Stimulated activated naive B cell treated with anti-CD40 and anti-IgM and Interleukin-4, amounts not matched to agents 10 μg/mL and 1 μg/mL and 100 μg/mL, for 72 hours (primary cell): Measurements from ENCODE around the gene TULP1.

ENCODE experiments used
- ATAC-seq, 2 donors: fragments of 150-1000 bp; cut with Tn5 transposase; replicated peaks; 2 replicates each; pipeline ENCODE4 v1.10.0; 2021; ENCODE audit warnings: moderate library complexity in 1 of 2
- DNase-seq: peaks from one replicate; pipeline ENCODE4 v3.0.0; 2021
- H3K27ac Mint-ChIP-seq: one replicate; pipeline ENCODE4 v1.8.0; 2022; ENCODE audit warnings: mild to moderate bottlenecking, mixed read lengths
- H3K27me3 Mint-ChIP-seq, 2 donors: one replicate each; pipeline ENCODE4 v1.8.0; 2022; ENCODE audit warnings: mixed read lengths in 2 of 2
- H3K36me3 Mint-ChIP-seq, 2 donors: one replicate each; pipeline ENCODE4 v1.8.0; 2022; ENCODE audit warnings: mixed read lengths in 2 of 2, mild to moderate bottlenecking in 1 of 2
- H3K4me1 Mint-ChIP-seq, 2 donors: one replicate each; pipeline ENCODE4 v1.8.0; 2022; ENCODE audit warnings: mixed read lengths in 2 of 2, mild to moderate bottlenecking in 1 of 2
- H3K4me3 Mint-ChIP-seq, 2 donors: one replicate each; pipeline ENCODE4 v1.8.0; 2022; ENCODE audit warnings: mild to moderate bottlenecking in 2 of 2, mixed read lengths in 2 of 2, moderate library complexity in 1 of 2
- H3K9me3 Mint-ChIP-seq, 2 donors: one replicate each; pipeline ENCODE4 v1.8.0; 2022; ENCODE audit warnings: mixed read lengths in 2 of 2, mild to moderate bottlenecking in 1 of 2

Gene TULP1

DNA sequence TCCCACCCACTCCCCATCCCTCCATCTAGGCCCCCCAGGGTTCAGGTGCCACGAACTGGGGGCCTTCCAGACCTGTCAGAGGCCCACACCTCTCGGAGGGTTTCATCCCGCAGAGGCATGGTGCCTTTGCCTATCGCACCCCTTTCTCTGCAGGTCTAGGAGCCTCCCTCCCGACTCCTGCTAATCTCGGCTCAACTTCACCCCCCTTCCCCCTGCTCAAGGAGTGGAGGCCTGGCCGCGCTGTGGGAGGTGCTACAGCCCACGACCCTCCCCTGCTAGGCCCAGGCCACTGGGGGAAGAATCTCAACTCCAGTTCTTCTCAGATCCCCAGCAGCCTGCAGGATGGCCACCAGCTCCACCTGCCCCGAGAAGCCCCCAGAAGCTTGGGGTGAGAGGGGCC, at the start of gene TULP1:
Gene TULP1 (minus strand): TSS at position 157 of the 400 bp plus-strand sequence. CDS start 38 bp downstream, at position 119.
- H3K27me3 Mint-ChIP-seq, result peaks cover 36 to 50% of the 10 kb centered on the region in 2 donors
- no peak within 1 kb of the TSS for H3K27ac Mint-ChIP-seq
- H3K9me3 Mint-ChIP-seq, result no peaks in the 10 kb centered on the region
- peak within 1 kb of the TSS in 1 of 2 donors; percentile 16 for H3K4me3 Mint-ChIP-seq
- H3K36me3 Mint-ChIP-seq, result no peaks in the 10 kb centered on the region
- DNase-seq (no peak), ATAC-seq (no peak)
- peaks cover 7 to 24% of the 10 kb centered on the region in 2 donors for H3K4me1 Mint-ChIP-seq

DNA sequence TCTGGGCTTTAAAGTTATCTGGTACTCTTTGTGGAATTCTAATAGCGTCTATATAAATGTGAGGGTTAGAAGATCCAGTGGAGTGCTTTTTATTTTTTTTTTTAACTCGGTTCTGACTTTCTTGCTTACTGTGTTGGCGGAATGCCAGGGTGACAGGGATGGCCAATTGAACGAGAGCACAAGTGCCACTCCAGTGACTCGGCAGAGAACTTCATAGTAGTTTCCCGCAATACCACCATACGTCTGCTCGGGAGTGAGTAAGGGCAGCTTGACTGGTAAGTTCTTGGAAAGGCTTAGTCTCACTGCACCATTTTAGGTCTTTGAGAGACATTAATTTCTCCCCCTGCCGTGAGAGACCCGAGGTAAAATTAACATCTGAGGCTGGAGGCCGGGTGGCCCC, 49.4 kb upstream of the TULP1 start:
- H3K4me3 Mint-ChIP-seq, result no peak overlapping the region
- H3K27ac Mint-ChIP-seq, result no peak overlapping the region
- H3K27me3 Mint-ChIP-seq, result peaks cover 0 to 14% of the 10 kb centered on the region in 2 donors
- no peaks in the 10 kb centered on the region for H3K9me3 Mint-ChIP-seq
- peaks cover 0 to 4% of the 10 kb centered on the region in 2 donors for H3K36me3 Mint-ChIP-seq
- no peak for ATAC-seq
- no peak for DNase-seq
- H3K4me1 Mint-ChIP-seq, result peaks cover 8 to 13% of the 10 kb centered on the region in 2 donors

DNA sequence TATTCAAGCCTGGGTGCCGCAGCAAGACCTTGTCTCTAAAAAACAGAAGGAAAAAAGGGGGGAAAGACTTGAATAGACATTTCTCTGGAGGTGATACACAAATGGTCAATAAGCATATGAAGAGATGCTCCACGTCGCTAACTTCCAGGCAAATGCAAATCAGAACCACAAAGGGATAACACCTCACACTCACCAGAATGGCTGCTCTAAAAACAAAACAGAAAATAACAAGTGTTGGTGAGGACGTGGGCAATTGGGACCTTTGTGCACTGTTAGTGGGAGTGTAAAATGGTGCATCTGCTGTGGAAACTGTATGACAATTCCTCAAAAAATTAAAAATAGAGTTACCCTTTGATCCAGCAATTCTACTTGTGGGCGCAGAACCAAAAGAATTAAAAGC, 48.4 kb upstream of the TULP1 start:
- Mint-ChIP-seq H3K27me3 (peaks cover 0 to 5% of the 10 kb centered on the region in 2 donors), H3K36me3 (no peaks in the 10 kb centered on the region), H3K9me3 (no peaks in the 10 kb centered on the region), H3K27ac (no peak overlapping the region), H3K4me3 (no peak overlapping the region), H3K4me1 (peaks cover 8 to 13% of the 10 kb centered on the region in 2 donors)
- ATAC-seq (peak in 1 of 2 donors; percentile 52), DNase-seq (no peak)

DNA sequence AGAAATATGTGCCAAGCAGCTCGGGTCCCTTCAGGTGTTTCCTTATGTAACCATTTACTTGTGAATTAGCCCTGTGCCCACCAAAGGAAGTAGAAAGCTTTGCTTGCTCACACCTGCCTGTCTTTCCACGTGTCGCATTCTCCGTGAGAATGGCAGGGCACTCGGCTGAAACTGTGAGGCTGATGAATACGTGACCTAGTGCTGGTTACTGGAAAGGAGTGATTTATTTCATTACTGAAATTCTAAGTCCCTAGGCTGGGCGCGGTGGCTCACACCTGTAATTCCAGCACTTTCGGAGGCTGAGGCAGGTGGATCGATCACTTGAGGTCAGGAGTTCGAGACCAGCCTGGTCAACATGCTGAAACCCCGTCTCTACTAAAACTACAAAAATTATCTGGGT, 45.9 kb upstream of the TULP1 start:
- Mint-ChIP-seq H3K4me1 (peaks cover 8 to 13% of the 10 kb centered on the region in 2 donors), H3K27ac (no peak overlapping the region), H3K9me3 (no peaks in the 10 kb centered on the region), H3K27me3 (peaks cover 0 to 6% of the 10 kb centered on the region in 2 donors), H3K4me3 (no peak overlapping the region), H3K36me3 (no peaks in the 10 kb centered on the region)
- ATAC-seq, result no peak
- DNase-seq, result no peak

DNA sequence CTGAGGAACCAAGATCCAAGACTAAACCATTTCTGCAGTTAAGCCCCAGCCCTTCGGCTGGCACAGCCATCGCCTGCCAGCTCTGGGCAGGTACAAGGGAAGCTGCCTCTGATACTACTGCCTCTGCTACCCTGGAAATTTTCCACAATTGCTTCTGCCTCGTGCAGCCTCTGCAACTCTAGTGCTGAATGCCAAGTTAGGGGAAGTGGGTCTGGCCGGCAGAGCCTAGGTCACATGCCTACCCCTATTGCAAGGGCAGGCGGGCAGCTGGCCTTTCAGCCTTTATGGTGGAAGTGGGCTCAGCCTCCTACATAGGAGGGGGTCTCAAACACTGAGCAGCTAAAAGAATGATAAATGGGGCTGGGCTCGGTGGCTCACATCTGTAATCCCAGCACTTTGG, 44.5 kb upstream of the TULP1 start:
- no peak overlapping the region for H3K27ac Mint-ChIP-seq
- no peak for ATAC-seq
- H3K4me1 Mint-ChIP-seq, result peaks cover 4 to 11% of the 10 kb centered on the region in 2 donors
- H3K36me3 Mint-ChIP-seq, result no peaks in the 10 kb centered on the region
- peaks cover 0 to 6% of the 10 kb centered on the region in 2 donors for H3K27me3 Mint-ChIP-seq
- no peaks in the 10 kb centered on the region for H3K9me3 Mint-ChIP-seq
- DNase-seq, result no peak
- no peak overlapping the region for H3K4me3 Mint-ChIP-seq

DNA sequence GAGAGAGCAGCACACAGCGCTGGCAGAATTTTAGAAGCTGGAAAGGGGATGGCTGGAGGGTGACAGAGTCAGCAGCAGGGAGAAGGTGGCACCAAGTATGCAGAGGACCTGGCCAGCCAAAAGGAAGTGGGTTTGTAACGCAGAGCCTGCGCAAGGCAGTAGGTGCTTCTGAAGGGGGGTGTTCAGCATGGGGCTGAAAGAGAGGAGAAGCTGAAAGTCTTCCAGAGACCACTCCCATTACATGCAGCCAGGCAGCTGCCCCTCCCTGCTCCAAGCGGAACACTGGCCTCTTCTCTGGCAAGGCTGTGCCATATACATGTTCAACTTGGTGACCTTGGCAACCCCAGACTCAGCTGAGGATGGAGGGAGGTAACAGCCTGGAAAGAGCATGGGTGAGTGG, 42.1 kb upstream of the TULP1 start:
- Mint-ChIP-seq H3K36me3 (peaks cover 0 to 5% of the 10 kb centered on the region in 2 donors), H3K4me1 (peaks cover 0 to 3% of the 10 kb centered on the region in 2 donors), H3K27ac (no peak overlapping the region), H3K27me3 (peaks cover 6 to 7% of the 10 kb centered on the region in 2 donors), H3K9me3 (peaks cover 4 to 5% of the 10 kb centered on the region in 2 donors), H3K4me3 (no peak overlapping the region)
- ATAC-seq (no peak), DNase-seq (no peak)

DNA sequence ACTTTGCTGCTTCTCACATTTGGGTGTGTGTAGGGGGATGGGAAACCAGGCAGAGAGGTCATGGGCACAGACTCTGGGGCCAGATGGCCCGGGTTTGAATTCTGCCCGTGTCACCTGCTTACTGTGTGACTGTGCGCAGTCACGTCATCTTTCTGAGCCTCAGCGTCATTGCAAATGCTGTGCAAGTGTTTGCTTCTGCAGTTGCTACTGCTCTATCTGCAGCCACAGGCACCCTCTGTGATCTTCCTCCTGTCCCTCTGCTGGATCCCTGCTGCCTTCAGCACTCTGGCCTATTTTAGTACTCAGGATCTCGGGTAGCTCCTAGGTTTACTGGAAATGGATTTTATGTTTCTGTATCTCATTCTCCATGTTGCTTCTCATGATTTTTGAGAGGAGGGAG, 40.6 kb upstream of the TULP1 start:
- no peaks in the 10 kb centered on the region for H3K4me1 Mint-ChIP-seq
- ATAC-seq (no peak), DNase-seq (no peak)
- H3K27ac Mint-ChIP-seq, result no peak overlapping the region
- H3K9me3 Mint-ChIP-seq, result peaks cover 4 to 5% of the 10 kb centered on the region in 2 donors
- no peak overlapping the region for H3K4me3 Mint-ChIP-seq
- H3K27me3 Mint-ChIP-seq, result peaks cover 6 to 7% of the 10 kb centered on the region in 2 donors
- H3K36me3 Mint-ChIP-seq, result peaks cover 0 to 8% of the 10 kb centered on the region in 2 donors

DNA sequence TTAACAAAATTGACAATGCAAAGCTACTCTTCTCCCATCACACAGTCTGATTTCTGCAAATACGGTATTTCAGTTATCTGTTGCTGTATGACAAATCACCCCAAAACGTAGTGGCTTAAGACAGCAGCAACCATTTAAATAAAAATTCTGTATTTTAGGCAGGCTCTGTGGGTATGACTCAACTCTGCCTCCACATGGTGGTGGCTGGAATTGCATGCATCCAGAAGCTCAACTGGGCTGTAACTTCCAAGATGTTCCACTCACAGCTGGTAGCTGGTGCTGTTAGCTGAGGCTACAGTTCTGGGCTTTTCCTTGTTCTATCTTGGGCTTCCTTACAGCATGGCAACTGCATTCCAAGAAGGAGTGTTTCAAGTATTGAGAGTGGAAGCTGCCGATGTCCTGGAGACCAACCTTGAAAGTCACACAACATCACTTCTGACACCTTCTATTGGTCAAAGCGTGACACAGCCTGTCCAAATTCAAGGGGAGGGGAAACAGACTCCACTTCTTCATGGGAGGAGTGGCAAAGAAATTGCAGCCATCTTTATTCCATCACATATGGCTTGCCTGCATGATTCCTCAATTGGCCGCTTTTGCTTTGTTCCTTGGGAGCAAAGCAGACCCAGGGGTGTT, 39.7 kb upstream of the TULP1 start:
- Mint-ChIP-seq H3K9me3 (peaks cover 4 to 5% of the 10 kb centered on the region in 2 donors), H3K4me3 (no peak overlapping the region), H3K27me3 (peaks cover 6 to 7% of the 10 kb centered on the region in 2 donors), H3K36me3 (peaks cover 0 to 8% of the 10 kb centered on the region in 2 donors), H3K4me1 (no peaks in the 10 kb centered on the region), H3K27ac (no peak overlapping the region)
- DNase-seq (no peak), ATAC-seq (no peak)

DNA sequence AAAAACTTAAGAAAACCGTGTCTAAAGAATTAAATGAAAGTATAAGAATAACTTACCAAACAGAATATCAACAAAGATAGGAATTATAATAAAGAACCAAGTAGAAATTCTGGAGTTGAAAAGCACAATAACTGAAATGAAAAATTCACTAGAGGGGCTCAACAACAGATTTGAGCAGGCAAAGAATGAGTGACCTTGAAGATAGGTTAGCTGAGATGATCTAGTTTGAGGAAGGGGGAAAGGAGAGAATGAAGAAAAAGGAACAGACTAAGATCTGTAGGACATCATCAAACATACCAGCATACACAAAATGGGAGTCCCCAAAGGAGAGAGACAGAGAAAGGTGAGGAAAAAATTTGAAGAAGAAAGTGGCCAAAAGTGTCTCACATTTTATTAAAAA, 37.7 kb upstream of the TULP1 start:
- H3K4me1 Mint-ChIP-seq, result no peaks in the 10 kb centered on the region
- H3K9me3 Mint-ChIP-seq, result peaks cover 4 to 5% of the 10 kb centered on the region in 2 donors
- H3K36me3 Mint-ChIP-seq, result peaks cover 0 to 8% of the 10 kb centered on the region in 2 donors
- ATAC-seq, result no peak
- H3K27ac Mint-ChIP-seq, result no peak overlapping the region
- no peak overlapping the region for H3K4me3 Mint-ChIP-seq
- DNase-seq, result no peak
- H3K27me3 Mint-ChIP-seq, result peaks cover 6 to 7% of the 10 kb centered on the region in 2 donors

DNA sequence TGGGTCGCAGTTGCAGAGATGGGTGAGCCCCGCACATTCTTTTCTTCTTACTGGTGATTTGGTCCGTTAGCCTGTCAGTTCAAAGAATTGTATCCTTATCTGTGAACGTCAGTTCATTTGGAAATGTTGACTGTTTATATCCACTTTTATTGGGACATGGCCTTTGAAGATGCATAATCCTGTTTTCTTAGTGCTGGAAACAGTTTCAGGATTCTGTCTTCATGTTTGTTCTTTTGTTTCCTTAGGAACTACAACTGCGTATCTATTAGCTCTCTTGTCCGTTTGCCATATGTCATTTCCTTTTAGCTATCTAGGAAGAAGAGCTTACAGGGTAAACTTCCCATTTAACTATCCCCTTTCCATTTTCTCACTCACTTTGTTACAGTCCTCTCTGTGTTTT, 35.0 kb upstream of the TULP1 start:
- DNase-seq, result no peak
- Mint-ChIP-seq H3K27me3 (peaks cover 0 to 11% of the 10 kb centered on the region in 2 donors), H3K27ac (no peak overlapping the region), H3K4me3 (no peak overlapping the region), H3K4me1 (no peaks in the 10 kb centered on the region), H3K36me3 (peaks cover 0 to 8% of the 10 kb centered on the region in 2 donors), H3K9me3 (peaks cover 4 to 5% of the 10 kb centered on the region in 2 donors)
- ATAC-seq, result no peak

DNA sequence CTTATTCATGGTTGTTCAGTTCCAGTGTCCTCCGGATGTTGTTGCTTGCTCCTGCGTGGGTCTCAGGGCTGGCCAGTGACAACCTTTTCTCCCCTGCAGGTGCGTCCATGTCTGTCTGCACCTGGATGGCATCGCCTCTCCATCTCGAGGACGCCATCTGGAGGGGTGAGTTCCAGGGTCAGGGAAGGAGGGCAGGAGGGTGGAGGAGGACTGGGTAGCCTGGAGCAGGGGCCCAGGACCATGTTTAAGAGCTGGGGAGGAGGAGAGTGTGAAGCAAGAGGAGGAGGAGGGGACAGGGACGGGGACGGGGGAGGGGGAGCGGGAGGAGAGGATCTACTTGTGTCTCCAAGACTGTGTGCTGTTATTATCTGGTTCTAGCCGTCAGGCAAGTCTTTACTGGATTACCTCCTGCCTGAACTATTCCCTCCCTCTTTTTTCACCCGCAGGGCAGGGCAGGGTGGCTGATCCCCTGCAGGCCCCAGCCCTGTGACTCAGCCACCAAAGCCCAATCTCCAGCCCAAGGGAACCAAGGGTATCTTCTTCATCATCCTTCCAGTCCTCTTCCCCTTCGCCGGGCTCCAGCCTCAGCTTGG, 32.2 kb upstream of the TULP1 start:
- Mint-ChIP-seq H3K9me3 (no peaks in the 10 kb centered on the region), H3K4me1 (no peaks in the 10 kb centered on the region), H3K36me3 (peaks cover 0 to 9% of the 10 kb centered on the region in 2 donors), H3K27ac (no peak overlapping the region), H3K27me3 (peaks cover 0 to 4% of the 10 kb centered on the region in 2 donors), H3K4me3 (no peak overlapping the region)
- ATAC-seq (no peak), DNase-seq (no peak)

DNA sequence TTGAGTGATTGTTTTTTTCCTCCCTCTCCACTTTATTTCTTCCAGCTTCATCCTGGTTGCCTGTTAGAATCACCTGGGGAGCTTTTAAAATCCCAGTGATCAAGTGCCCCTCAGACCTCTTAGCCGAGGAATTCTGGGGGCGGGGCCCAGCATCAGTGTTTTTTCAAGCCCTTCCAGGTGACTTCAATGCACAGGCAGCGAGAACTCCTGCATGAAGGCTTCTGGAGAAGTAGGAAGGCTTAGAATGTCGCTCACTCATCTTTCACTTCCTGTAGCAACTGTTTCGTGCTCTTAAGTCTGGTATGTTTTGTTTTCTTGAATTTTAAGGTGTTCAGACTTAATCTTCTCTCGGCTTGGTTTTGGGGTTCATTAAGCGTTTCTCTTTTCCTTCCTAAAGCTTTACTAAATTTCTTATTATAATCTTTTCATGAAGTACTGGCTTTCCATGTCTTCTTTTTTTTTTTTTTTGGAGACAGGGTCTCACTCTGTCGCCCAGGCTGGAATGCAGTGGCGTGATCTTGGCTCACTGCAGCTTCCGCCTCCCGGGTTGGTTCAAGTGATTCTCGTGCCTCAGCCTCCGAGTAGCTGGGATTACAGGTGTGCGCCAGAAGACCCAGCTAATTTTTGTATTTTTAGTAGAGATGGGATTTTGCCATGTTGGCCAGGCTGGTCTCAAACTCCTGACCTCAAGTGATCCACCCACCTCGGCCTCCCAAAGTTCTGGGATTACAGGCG, 30.9 kb upstream of the TULP1 start:
- DNase-seq (no peak), ATAC-seq (no peak)
- no peak overlapping the region for H3K4me3 Mint-ChIP-seq
- no peak overlapping the region for H3K27ac Mint-ChIP-seq
- H3K36me3 Mint-ChIP-seq, result peaks cover 0 to 6% of the 10 kb centered on the region in 2 donors
- no peaks in the 10 kb centered on the region for H3K9me3 Mint-ChIP-seq
- no peaks in the 10 kb centered on the region for H3K4me1 Mint-ChIP-seq
- H3K27me3 Mint-ChIP-seq, result peaks cover 0 to 4% of the 10 kb centered on the region in 2 donors

DNA sequence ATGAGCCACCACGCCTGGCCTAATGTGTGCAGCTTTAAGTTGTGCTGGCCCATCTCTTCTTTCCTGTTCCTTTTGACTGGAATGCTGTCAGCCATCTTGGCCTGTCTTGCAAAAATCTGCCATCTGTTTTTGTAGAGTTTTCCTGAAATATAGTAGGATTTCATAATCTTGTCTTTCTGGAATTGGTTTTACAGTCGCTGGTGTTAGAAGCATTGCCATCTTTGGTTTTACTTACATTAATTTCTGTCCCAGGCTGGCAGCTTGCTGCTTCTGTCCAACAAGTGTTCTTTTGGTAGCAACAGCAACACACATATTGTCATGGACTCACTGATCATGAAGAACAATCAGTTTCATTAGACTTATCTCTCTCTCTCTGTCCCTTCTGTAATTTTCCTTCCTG, 29.1 kb upstream of the TULP1 start:
- Mint-ChIP-seq H3K36me3 (peaks cover 0 to 6% of the 10 kb centered on the region in 2 donors), H3K4me3 (no peak overlapping the region), H3K9me3 (no peaks in the 10 kb centered on the region), H3K4me1 (no peaks in the 10 kb centered on the region), H3K27ac (no peak overlapping the region), H3K27me3 (peaks cover 0 to 4% of the 10 kb centered on the region in 2 donors)
- DNase-seq (no peak), ATAC-seq (no peak)

DNA sequence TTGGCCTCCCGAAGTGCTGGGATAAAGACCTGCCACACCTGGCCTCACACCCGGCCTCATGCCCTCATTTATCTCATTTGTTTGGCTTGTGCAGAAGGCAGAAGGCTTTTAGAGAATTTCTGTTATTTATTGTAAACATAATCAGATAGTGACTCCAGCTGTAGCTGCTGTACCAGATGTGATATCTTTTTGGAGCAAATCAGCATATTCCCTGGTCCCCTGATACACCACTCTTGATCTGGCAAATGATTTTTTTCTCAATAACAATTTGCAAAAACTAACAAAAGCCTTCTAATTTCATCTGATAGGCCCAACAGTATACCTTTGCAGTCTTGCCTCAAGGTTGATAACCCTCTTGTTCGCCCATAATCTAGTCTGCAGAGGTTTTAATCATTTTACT, 26.5 kb upstream of the TULP1 start:
- Mint-ChIP-seq H3K4me3 (no peak overlapping the region), H3K36me3 (peaks cover 0 to 6% of the 10 kb centered on the region in 2 donors), H3K4me1 (no peaks in the 10 kb centered on the region), H3K27me3 (peaks cover 3 to 8% of the 10 kb centered on the region in 2 donors), H3K9me3 (no peaks in the 10 kb centered on the region), H3K27ac (no peak overlapping the region)
- ATAC-seq, result no peak
- DNase-seq, result no peak
